D341Med (cell line): ENCODE results near the gene ARID1B.
A peak's percentile ranks its signal among the peaks of the same experiment; 100 is the strongest.

Experiments used
- DNase-seq: peaks from one replicate; pipeline ENCODE4 v3.0.0; 2012; ENCODE audit warnings: low spot score

The ARID1B gene

GRCh38 chr6:156852147-156852857 lies 75.1 kb downstream of the ARID1B start:
- no peak for DNase-seq

GRCh38 chr6:156852858-156853216 lies 75.7 kb downstream of the ARID1B start:
- DNase-seq = no peak

- DNase-seq = no peak
Measured at GRCh38 chr6:156853733-156854132, 76.6 kb downstream of the ARID1B start.

- DNase-seq = no peak
Measured at GRCh38 chr6:156854466-156855161, 77.4 kb downstream of the ARID1B start.

GRCh38 chr6:156857573-156857972 lies 80.4 kb downstream of the ARID1B start:
- DNase-seq = no peak

- DNase-seq = no peak
Measured at GRCh38 chr6:156859686-156860085, 82.5 kb downstream of the ARID1B start.

GRCh38 chr6:156862711-156863110 lies 85.5 kb downstream of the ARID1B start:
- DNase-seq = no peak

- DNase-seq = no peak
Measured at GRCh38 chr6:156863504-156863903, 86.3 kb downstream of the ARID1B start.

- DNase-seq = no peak
Measured at GRCh38 chr6:156864557-156864956, 87.4 kb downstream of the ARID1B start.

- DNase-seq = no peak
Measured at GRCh38 chr6:156865019-156865629, 87.9 kb downstream of the ARID1B start.

- DNase-seq = no peak
Measured at GRCh38 chr6:156866220-156867015, 89.2 kb downstream of the ARID1B start.

GRCh38 chr6:156867121-156867520 lies 89.9 kb downstream of the ARID1B start:
- no peak for DNase-seq

GRCh38 chr6:156868385-156868784 lies 91.2 kb downstream of the ARID1B start:
- no peak for DNase-seq

GRCh38 chr6:156869980-156870398 lies 92.8 kb downstream of the ARID1B start:
- no peak for DNase-seq

GRCh38 chr6:156870924-156871539 lies 93.9 kb downstream of the ARID1B start:
- DNase-seq = no peak

- no peak for DNase-seq
Measured at GRCh38 chr6:156872903-156873302, 95.7 kb downstream of the ARID1B start.

- no peak for DNase-seq
Measured at GRCh38 chr6:156873654-156874380, 96.6 kb downstream of the ARID1B start.

- DNase-seq = no peak
Measured at GRCh38 chr6:156875062-156875461, 97.9 kb downstream of the ARID1B start.

GRCh38 chr6:156876302-156876701 lies 99.1 kb downstream of the ARID1B start:
- peak; percentile 60 for DNase-seq

GRCh38 chr6:156877126-156877863 lies 100.1 kb downstream of the ARID1B start:
- no peak for DNase-seq

GRCh38 chr6:156878681-156879080 lies 101.5 kb downstream of the ARID1B start:
- DNase-seq = no peak
